NCI-H748 treated with DMSO at 0.1 percent for 48 hours (cell line): Measurements from ENCODE around the gene OR5M10.
"Not testable (repeated sequence)": the region's sequence is repeated elsewhere in the genome, so short reads cannot be mapped to it uniquely, and the experiment has no call there.

Experiments used
- DNase-seq: peaks from one replicate; lab custom pipeline; 2025; lab: John Stamatoyannopoulos, UW

The OR5M10 gene

DNA sequence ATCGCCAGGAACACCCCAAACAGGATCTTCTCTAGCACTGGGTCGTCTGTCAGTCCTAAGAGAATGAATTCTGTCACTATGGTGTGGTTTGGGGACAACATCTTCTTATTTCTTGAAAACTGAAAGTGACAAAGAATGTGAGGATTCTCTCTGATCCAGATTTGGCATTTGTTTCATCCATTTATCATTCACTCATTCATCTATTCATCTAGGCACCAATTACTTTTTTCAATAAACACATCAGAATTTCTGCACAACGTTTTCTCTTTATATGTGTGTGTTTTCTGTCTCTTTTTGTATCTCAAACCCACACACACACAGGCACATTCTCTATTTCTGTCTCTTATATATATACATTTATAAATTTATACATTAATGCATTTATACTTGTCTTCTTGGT is at the start of gene OR5M10:
Gene OR5M10, minus strand, starts transcription at position 101 of the 400 bp plus-strand sequence. Its CDS starts 0 bp downstream, at position 101.
- no peak for DNase-seq

DNA sequence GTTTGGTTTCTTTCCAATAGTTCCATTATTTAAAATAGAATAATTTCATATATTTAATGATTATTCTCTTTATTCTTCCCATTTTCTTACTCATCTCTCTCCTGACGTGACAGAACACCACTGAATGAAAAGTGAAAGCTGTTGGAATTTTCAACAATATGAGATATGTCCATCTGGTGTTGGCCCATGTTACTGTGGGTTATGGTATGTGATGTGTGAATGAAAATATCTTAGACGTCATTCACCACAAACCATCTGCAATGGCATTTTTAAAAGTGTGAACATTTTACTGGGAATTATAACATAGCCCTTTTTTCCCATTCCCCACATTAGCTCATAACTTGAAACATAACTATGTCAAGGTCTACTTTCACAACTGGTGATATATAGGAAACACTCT is 48.4 kb upstream of the OR5M10 start:
- DNase-seq: no peak

DNA sequence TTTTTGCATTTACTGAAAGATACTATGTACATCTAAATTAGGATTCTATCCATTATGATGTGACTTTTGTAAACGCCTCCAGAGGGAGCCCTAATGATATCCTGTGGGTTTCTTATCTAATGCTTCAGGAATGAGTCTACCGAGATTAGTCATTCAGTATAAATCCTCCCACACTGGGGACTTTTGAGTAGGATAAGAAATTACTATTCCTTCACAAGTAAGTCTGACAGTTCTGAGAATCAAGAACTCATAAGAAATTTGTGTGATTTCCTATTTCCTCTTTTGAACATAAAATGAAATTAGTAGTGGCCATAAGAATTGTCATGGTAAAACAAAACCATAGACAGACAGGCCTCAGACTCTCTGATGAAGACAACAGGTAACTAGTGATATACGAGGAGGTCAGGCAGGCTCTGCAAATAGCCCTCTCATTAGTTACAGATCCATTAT is 47.2 kb upstream of the OR5M10 start:
- DNase-seq: peak; percentile 44

DNA sequence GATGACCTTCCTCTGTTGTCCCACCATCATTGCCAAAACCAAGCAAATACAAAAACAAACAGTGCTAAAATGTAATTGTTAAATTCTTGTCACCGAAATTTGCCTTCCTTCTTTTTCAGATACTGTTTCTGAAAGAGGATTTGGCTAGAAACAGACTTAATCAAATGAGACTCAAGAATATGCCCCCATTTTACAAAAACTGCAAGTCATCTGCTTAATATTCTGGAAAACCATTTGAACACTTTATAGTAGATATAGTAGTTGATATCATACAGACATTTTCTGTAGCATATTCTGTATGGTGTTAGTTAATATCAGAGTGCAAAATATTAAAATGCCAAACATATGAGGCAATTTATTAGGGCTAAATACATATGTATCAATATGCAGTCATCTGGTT is 33.7 kb upstream of the OR5M10 start:
- no peak for DNase-seq

DNA sequence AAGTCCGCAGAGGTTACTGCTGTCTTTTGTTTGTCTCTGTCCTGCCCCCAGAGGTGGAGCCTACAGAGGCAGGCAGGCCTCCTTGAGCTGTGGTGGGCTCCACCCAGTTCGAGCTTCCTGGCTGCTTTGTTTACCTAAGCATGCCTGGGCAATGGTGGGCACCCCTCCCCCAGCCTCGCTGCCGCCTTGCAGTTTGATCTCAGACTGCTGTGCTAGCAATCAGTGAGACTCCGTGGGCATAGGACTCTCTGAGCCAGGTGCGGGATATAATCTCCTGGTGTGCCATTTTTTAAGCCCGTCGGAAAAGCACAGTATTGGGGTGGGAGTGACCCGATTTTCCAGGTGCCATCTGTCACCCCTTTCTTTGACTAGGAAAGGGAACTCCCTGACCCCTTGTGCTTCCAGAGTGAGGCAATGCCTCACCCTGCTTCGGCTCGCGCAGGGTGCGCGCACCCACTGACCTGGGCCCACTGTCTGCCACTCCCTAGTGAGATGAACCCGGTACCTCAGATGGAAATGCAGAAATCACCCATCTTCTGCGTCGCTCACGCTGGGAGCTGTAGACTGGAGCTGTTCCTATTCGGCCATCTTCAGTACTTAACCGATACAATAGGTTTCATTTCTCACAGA is 14.7 kb upstream of the OR5M10 start:
- DNase-seq: not testable (repeated sequence)

DNA sequence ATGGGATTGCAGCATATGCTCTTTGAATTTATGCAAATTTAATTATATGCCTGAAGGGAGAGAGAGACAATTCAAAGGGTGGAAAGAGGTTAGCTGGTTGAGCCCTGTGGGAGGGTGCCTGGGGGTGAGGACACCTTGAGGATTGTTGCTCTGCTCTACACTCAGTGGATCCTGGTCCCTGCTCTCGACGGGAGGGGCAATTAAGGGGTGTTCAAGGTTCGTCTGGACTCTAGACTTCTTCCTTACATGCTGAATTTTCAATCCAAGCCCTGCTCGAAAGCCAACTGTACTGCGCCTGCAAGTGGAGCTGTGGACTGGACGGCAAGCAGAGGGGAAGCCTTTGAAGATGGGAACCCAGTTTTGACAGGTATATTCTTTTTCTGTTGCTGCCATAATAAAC is 18.9 kb downstream of the OR5M10 start:
- no peak for DNase-seq

DNA sequence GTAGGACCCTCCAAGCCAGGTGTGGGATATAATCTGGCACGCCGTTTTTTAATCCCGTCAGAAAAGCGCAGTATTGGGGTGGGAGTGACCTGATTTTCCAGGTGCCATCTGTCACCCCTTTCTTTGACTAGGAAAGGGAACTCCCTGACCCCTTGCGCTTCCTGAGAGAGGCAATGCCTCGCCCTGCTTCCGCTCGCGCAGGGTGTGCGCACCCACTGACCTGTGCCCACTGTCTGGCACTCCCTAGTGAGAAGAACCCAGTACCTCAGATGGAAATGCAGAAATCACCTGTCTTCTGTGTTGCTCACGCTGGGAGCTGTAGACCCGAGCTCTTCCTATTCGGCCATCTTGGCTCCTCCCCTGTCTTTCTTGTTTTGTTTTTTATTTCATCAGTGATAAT is 22.8 kb downstream of the OR5M10 start:
- not testable (repeated sequence) for DNase-seq

DNA sequence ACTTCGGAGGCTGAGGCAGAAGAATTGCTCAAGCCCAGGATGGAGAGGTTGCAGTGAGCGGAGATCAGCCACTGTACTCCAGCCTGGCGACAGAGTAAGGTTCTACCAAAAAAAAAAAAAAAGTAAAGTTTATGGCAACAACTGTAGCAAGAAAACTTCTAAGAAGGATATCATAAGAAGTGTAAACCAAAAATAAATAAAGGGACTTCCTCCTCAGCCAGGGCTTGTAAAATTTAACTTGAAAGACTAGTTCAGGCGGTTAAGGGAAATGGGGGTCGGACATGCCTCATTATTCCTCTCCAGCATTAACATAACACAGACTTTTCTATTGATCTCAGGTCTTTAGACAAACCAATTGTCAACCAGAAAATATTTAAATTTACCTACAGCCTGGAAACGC is 32.0 kb downstream of the OR5M10 start:
- no peak for DNase-seq

DNA sequence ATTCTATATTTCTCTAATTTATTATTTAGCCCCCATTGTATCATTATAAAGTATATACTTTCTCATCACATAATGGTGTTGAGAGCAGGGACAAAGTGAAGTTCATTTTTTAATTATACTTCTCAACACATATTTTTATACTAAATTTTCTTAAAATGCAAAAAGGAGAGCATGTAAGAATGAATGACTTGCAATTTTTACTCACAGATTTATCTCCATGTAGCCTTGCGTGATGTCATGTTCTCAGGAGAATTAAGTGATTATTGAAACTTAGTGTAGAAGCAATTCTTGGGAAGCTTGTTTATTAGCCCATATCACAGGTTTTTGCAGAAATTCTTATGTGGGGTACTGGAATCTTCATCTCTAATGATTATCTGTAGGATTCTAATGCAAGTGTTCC is 33.8 kb downstream of the OR5M10 start:
- DNase-seq: no peak

DNA sequence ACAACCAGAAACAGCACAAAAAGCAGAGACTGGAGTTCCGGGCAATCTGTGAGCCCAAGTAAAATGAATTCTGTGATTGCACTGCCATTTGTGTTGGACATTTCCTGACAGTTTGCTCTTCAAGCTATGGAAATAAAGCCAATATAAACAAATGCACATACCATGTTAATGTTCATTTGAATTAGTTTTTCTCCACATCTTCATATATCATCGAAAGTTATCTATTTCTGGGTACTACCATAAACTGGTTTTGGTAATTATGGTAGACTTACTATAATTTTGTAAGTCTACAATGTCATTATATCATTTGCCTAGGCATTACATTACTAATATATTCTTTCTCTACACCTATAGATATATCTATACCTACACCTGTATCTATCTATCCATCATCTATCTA is 34.4 kb downstream of the OR5M10 start, which contains the start of gene OR5M11:
Gene OR5M11, minus strand, starts transcription at position 101 of the 400 bp plus-strand sequence. Its CDS starts 0 bp downstream, at position 101.
- no peak for DNase-seq

DNA sequence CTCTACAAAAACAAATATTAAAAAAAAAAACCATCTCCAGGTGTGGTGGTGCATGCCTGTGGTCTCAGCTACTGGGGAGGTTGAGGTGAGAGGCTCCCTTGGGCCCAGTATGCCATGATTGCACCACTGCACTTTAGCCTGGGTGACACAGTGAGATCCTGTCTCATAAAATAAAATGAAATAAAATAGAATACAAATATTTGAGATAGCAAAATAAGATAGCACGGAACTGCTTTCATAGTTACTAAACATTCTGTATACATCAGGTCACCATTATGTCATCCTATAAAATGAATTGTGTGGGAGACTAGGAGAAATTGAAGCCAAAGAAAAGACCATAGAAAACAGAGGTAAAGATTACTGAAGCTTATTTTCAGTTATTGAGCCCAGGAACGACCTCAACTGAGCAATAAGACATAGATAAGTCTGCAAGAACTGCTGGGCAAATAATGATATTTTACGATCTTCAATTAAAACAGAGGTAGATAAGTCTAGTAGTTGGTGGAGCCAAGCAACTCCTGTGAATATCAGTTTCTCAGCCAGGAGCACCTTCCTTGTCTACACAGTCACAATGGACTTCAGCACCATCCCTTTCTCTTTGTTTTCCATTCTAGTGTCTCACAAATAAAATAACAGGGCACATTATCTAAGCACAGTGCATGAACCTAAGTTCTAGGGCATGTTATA is 44.3 kb downstream of the OR5M10 start:
- no peak for DNase-seq

DNA sequence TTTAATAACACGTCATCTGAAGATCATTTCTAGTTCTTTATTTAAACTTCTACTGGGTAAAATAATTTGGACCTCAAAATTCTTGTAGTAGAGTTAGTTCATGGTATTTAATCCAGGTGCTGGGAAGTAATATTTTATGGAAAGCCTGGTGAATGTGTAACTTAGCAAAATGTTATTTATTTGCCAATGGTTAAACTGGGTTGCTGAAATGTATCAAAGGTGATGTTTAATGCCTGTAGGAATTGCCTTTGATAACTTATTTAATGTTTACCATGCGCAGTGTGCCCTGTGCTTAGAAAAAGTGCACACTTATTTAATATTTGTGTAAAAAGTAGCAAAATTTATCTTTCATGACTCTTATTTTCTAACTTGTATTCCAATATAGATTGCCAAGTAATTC is 45.7 kb downstream of the OR5M10 start:
- DNase-seq: no peak
